Kidney tubule cell (primary cell): ENCODE measurements around the gene MTHFD2L.

Experiments
- DNase-seq: peaks from one replicate; pipeline ENCODE4 v3.0.0-alpha.2; 2018; ENCODE audit warnings: low spot score

The MTHFD2L gene

GRCh38 chr4:74132944-74133343 lies 25.0 kb upstream of the MTHFD2L start:
- DNase-seq = no peak

DNA sequence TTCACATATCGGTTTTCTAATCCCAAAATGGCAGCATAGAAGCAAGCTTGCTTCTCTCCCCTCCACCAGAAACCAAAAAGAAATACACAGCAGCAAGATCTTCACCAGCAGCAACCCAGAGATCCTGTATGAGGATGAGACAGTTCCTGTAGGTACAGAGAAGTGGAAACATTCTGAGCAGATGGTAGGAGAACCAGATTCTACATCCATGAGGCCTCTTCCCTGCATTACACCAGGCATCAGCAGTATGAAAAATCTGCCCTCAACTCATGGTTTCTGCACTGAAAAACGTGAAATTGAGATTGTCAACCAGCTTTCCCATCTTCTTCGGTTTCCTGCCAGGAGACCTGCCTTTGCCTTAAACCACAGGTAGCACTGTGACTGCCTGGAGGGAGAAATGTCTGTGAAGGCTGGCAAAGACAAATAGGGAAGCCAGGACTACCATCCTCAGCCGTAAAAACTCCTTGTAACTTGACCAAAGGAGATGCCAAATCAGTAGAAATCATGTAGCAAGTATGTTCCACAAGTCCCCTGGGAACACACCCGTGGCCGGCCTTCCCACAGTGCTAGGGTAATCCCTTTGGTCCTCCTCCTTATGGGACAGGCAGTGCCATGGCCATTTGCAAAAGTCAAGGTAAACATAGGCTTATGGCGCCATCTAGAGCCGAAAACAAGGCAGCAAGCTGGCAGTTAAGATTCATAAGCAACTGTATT lies 24.0 kb upstream of the MTHFD2L start:
- peak; percentile 86 for DNase-seq

DNA sequence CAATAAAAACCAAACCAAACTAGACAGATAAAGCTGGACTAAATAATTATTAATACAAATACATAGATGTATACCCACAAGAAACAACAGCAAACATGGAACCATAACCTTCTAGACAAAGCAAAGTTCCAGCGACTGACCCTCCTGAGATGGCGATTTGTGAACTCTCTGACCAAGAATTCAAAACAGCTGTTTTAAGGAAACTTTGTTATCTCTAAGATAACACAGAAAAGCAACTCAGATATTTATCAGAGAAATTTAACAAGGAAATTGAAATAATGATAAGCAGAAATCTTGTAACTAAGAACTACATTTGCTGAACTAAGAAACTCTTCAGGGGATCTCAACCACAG lies 23.4 kb upstream of the MTHFD2L start:
- no peak for DNase-seq

DNA sequence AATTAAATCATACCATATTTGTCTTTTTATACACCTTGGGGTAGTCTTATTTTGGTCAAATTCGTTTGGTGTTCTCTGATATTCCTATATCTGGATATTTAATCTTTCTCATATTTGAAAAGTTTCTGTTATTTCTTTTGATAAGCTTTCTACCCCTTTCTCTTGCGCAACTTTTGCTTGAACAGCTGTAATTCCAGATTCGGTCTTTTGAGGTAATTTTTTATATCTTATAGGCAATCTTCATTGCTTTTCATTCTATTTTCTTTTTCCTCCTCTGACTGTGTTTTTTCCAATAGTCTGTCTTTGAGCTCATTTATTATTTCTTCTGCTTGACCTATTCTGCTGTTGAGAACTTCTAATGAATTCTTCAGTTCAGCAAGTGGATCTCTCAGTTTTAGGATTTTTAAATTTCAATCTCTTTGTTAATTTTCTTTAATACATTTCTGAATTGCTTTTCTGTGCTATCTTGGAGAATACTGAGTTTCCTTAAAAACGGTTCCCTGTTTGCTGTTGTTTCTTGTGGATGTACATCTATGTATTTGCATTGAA lies 11.3 kb upstream of the MTHFD2L start:
- DNase-seq = no peak

DNA sequence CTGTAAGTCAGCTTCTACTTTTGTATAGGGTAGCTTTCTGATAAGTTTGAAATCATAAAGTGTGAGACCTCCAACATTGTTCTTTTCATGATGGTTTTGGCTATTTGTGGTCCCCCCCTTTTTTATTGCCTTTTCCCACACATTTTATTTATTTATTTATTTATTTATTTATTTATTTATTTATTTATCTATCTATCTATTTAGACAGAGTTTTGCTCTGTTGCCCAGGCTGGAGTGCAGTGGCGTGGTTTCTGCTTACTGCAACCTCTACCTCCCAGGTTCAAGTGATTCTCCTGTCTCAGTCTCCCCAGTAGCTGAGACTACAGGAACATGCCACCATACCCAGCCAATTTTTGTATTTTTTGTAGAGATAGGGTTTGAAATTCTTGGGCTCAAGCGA lies 9.7 kb upstream of the MTHFD2L start:
- no peak for DNase-seq

DNA sequence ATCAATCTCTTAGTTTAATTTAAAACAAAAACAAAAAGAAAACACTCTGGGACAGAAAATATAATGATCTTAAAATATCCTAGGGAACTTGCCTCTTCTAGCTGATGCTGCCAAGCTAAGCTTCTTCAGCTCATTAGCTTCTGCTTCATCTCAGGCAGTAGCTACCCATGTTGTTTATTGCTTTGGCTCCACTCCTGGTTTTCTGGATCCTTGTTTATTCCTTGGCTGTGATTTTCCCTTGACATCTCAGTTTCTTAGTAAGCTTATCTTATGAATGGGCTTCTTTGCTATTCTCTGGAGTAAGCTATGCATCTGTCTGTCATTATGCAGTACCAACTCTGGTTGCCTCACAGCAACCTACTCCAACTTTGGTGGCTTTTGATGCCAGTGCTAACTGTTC lies 5.1 kb upstream of the MTHFD2L start:
- no peak for DNase-seq

DNA sequence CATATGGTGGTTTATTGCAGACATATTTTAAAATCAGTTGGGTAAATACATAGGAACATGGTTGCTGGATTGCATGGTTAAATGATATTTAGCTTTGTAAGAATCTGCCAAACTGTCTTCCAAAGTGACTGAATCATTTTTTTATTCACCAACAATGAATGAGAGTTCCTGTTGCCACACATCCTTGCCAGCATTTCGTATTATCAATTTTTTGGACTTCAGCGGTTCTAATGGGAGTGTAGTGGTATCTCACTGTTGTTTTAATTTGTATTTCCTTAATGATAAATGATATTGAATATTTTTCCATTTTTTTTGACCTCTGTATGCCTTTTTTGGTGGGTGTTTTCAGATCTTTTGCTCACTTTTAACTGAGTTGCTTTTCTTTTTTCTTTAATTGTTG lies 1.4 kb upstream of the MTHFD2L start:
- no peak for DNase-seq

GRCh38 chr4:74157154-74157553 lies 764 bp upstream of the MTHFD2L start:
- DNase-seq = peak; percentile 48

GRCh38 chr4:74158466-74159142 lies 686 bp downstream of the MTHFD2L start:
- DNase-seq = peak; percentile 12

GRCh38 chr4:74159143-74159709 lies 1.3 kb downstream of the MTHFD2L start:
- DNase-seq = peak; percentile 27

DNA sequence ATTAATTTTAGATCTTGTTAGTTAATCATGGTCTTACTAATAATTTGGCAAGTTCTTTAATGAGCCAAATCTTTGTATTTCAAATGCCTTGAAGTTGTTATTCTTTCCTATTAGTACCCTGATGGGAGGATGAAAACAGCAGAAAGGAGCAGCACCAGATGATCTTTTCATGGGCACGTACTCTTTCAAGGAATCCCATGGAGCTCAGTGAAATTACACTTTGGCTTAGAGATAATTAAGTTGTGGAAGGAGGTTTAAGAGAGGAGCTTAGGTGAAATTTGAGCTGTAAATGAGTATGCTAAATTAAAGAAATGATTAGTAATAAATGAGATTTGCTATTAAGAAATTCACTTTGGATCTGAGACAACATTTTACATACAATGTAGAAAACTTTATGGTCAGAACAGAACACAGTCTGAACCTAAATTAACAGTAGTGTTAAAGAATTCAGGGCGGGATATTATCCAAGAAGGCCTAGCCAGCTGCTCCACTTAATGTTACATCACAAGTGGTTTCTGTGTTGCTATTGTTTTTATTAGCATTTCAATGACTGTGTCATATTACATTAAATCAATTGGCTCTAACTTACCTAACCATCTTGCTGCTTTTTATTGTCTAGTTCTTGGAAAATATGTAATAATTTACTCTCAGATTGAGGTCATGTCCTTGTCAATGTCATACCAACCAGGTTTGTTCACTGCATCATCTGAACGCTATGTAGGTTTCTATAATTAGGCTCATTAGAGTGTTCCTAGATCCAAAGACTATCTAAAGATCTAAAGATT lies 3.9 kb downstream of the MTHFD2L start:
- DNase-seq = no peak

- DNase-seq = no peak
These were observed 8.2 kb downstream of the MTHFD2L start for GRCh38 chr4:74166135-74166534.

GRCh38 chr4:74166818-74167217 lies 8.9 kb downstream of the MTHFD2L start:
- no peak for DNase-seq

DNA sequence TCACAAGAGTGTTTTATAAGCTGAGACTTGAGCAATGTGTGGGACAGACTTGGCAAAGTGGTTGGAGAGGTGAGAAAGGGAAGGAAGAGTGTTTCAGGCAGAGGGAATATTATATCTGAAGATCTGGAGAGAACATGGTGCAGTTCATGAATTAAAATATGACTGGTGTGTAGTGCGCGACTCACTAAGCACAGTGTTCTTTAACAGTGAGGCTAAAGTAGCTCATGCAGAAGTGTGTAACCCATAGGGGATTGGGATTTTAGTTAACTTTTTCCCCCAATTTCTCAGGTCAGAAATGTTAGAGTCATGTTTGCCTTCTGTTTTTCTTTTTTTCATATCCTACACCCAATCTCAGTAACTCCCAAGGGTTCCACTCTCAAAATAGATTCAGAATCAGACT lies 9.7 kb downstream of the MTHFD2L start:
- DNase-seq = no peak

DNA sequence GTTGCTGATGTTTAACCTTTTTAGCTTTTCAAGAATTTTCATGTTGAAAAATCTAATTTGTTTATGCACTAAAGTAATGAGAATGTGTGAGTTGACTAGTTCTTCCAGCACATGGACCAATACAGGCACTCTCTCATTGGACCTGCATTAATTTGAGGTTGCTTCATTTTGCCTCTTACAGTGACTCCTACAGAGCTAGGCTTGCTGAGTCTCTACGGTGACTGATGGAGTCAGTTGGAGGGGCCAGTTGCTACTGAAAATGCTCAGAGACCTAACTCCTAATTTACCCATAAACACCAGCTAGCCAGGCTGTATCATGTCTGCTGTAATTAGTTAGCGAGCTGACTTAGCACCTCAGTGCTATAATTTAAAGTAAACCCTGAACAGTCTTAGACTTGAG lies 10.9 kb downstream of the MTHFD2L start:
- DNase-seq = no peak

DNA sequence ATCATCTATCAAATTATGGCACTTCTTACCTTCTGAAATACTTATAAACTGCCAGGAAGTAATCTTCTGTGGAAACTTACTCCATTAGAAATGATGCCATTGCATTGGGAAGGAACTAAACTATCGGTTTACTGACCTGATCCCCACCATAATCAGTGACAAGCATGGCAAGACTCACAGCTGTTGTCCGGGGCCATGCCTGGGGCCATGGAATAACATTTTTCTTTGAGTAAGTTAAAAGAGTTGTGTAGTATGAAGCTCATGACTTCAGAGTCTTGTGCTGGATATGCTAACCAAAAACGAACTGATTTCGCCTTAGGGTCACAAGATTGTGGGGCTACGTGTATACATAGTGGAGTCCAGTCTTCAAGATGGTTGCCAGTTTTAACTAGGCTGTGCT lies 15.4 kb downstream of the MTHFD2L start:
- no peak for DNase-seq

DNA sequence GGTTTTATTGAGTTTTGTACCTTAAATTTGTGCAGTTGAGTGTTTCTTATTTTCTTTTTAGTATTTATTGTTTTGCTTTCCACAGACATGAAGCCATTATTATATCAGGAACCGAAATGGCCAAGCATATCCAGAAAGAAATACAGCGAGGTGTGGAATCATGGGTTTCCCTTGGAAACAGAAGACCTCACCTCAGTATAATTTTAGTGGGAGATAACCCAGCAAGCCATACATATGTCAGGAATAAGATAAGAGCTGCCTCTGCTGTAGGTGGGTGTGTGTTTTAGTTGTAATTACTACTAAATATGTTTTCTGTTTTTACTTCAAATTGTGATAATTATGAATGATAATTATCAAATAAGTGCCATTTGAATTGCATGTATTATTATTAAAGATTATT lies 16.5 kb downstream of the MTHFD2L start:
- DNase-seq = no peak

- no peak for DNase-seq
These were observed 17.0 kb downstream of the MTHFD2L start for GRCh38 chr4:74174941-74175340.

DNA sequence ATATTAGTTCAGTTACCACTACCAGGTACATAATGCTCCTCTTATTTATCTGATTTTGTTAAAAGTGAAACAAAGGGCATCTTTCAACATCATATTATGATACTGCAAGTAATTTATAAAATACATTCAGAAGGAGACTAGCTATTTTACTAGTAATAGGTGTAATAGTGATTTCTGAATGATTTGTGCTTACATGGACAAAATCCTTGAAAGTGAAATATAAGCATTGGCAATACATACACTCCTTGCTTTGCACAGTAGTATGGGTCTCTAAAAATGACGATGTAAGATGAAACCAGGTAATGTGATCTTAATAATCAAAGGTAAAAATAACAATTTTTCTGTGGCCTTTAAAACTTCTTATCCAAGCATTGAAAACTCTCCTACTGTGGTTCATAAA lies 17.5 kb downstream of the MTHFD2L start:
- DNase-seq = no peak

DNA sequence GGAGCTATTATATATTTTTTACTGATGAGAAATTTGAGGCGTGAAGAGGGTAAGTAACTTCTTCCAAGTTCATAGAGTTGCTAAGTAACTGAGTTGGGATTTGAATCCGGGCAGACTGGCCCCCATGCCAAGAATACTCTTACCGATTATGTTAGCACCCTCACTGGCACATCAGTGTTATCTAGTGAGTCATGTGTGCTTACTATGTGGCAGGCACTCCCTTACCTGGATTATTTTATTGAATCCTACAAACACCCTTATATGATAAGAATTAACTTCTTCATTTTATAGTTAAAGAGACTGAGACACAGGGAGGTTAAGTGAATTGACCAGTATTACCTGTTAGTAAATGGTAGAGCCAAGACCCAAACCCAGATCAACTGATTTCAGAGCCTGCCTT lies 20.9 kb downstream of the MTHFD2L start:
- no peak for DNase-seq

DNA sequence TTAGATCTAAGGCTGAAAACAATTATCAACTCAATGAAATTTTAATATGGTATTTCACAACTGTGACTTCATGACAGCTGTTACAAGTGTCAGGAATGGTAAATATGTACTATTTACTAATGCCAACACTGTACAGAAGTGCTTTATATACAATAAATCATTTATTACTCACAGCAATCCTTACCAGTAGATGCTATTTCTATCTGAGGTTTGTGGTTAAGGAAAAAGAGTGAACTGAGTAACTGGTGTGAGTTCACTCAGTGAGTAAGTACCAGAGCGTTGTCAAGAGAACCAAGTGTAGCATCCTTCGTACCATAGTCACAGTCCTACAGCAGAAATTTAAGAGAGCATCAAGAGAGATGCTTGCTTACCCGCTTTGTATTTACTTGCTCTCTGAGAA lies 23.3 kb downstream of the MTHFD2L start:
- DNase-seq = peak; percentile 25

- DNase-seq = no peak
These were observed 31.0 kb downstream of the MTHFD2L start for GRCh38 chr4:74188912-74189311.
